Retinal pigment epithelial cell (primary cell): ENCODE data around the gene RETREG2.

ENCODE experiments used
- DNase-seq: peaks from one replicate; pipeline ENCODE4 v3.0.0-alpha.2; 2010; ENCODE audit warnings: low read depth
- H3K4me3 ChIP-seq: 2 replicates; pipeline ENCODE4 v1.5.1; 2011; ENCODE audit warnings: mild to moderate bottlenecking, low read length, control low read depth, moderate library complexity
- TF ChIP-seq, protein P1 (sequence below): conservative IDR thresholded peaks from 2 replicates; pipeline ENCODE4 v1.5.1; 2011; ENCODE audit warnings: low read depth, low read length, control low read depth, inconsistent platforms

RETREG2 gene, protein sequence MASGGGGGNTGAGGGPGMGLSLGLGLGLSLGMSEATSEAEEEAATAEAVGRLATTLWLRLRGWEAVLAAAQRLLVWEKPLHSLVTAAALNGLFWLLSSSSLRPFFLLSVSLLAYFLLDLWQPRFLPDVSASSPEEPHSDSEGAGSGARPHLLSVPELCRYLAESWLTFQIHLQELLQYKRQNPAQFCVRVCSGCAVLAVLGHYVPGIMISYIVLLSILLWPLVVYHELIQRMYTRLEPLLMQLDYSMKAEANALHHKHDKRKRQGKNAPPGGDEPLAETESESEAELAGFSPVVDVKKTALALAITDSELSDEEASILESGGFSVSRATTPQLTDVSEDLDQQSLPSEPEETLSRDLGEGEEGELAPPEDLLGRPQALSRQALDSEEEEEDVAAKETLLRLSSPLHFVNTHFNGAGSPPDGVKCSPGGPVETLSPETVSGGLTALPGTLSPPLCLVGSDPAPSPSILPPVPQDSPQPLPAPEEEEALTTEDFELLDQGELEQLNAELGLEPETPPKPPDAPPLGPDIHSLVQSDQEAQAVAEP

GRCh38 chr2:219177552-219178376, at the start of gene RETREG2:
Gene RETREG2, plus strand, starts transcription at chr2:219178275. Its CDS starts 78 bp downstream, at chr2:219178353.
- TF ChIP-seq, protein P1, sequence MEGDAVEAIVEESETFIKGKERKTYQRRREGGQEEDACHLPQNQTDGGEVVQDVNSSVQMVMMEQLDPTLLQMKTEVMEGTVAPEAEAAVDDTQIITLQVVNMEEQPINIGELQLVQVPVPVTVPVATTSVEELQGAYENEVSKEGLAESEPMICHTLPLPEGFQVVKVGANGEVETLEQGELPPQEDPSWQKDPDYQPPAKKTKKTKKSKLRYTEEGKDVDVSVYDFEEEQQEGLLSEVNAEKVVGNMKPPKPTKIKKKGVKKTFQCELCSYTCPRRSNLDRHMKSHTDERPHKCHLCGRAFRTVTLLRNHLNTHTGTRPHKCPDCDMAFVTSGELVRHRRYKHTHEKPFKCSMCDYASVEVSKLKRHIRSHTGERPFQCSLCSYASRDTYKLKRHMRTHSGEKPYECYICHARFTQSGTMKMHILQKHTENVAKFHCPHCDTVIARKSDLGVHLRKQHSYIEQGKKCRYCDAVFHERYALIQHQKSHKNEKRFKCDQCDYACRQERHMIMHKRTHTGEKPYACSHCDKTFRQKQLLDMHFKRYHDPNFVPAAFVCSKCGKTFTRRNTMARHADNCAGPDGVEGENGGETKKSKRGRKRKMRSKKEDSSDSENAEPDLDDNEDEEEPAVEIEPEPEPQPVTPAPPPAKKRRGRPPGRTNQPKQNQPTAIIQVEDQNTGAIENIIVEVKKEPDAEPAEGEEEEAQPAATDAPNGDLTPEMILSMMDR = peak; percentile 19
- DNase-seq = peak; percentile 64
- H3K4me3 ChIP-seq = peak within 1 kb of the TSS; percentile 81

DNA sequence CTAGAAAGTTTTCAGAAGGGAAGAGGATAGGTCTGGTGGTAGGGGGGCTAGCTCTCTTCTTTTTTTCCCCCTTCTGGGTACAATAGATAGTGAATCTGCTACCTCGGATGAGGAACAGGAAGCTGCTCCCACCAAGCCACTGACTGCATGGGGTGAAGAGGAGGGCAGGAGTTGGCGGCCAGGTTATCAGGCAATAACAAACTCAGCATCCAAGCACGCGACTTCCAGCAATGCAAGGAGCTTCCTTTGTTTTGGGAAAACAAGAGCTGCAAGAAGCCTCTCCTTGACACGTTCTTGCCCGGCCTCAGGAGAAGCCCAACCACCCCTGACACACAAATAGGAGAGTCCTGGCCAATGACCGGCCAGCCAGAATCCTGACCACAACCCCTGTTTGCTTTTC, 49.7 kb upstream of the RETREG2 start:
- TF ChIP-seq, protein P1 = no peak
- DNase-seq = no peak
- no peak overlapping the region for H3K4me3 ChIP-seq

DNA sequence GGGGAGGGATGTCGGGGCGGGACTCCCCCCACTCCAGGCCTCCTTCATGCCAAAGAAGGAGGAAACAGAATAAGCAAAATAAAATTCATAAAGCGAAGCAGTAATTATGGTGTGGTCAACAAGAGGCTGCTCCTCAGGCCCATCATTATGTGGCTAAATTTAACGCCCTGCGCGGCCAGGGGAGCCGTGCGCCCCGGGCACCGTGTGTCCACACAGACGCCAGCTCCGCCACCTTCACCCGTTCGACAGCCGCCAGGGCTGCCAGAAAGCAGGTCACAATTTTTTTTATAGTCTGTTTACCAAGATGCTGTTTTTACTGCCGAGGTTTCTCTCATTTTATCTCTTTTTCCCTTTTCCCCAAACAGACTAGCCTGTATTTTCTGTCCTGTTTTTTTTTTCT, 48.5 kb upstream of the RETREG2 start:
- no peak for DNase-seq
- H3K4me3 ChIP-seq = no peak overlapping the region
- TF ChIP-seq, protein P1 = no peak

DNA sequence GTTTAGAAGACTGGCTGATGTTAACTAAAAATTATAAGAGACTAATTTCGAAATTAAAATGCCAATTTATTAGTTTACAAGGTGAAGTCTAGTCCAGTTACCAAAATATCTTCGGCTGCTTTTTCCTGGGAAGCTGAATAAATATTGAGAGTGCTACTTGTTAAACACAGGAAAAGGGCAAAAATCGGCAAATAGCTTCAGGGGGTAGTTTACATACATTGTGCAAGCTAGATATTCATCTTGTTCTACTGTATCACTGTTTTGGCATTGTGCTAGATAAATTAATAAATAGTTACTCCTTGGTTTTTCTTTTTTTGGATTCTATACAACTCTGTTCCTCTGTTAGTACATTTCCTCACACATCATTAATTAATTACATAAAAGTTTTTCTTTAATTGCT, 46.7 kb upstream of the RETREG2 start:
- DNase-seq = no peak
- TF ChIP-seq, protein P1 = no peak
- H3K4me3 ChIP-seq = no peak overlapping the region

- no peak overlapping the region for H3K4me3 ChIP-seq
- TF ChIP-seq, protein P1 = no peak
- DNase-seq = no peak
Measured at GRCh38 chr2:219131744-219132143, 46.3 kb upstream of the RETREG2 start.

DNA sequence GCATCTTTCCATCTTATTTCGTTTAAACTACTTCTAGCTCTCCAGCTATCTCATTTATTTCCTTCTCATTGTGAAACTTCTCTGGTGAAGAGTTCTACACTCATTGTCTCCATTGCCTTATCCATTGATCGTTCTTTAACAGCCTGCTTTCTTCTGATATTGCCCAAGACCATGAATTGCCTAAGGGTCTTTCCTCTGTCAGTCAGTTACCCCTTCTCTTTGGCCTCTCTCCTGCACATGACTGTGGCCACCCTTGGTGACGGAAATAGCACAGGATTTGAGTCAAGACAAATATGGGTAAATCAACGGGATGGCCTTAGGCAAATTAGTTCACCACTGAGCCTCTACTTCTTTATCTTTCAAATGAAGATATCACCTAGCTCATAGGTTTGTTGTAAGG, 44.1 kb upstream of the RETREG2 start:
- TF ChIP-seq, protein P1 = no peak
- DNase-seq = no peak
- H3K4me3 ChIP-seq = no peak overlapping the region
